Ishikawa (cell line): Measurements from ENCODE around the gene MYOF.

Experiments used
- EP300 ChIP-seq: IDR thresholded peaks from 2 replicates; pipeline ENCODE4 v1.6.1; 2012; ENCODE audit warnings: borderline replicate concordance
- MAX ChIP-seq: IDR thresholded peaks from 2 replicates; pipeline ENCODE4 v1.6.1; 2012
- NFIC ChIP-seq: IDR thresholded peaks from 2 replicates; pipeline ENCODE4 v1.6.1; 2012
- RAD21 ChIP-seq: IDR thresholded peaks from 2 replicates; pipeline ENCODE4 v1.6.1; 2012; ENCODE audit warnings: low read depth
- REST ChIP-seq: IDR thresholded peaks from 2 replicates; pipeline ENCODE4 v1.6.1; 2012; ENCODE audit warnings: low read depth, mild to moderate bottlenecking
- TAF1 ChIP-seq: IDR thresholded peaks from 2 replicates; pipeline ENCODE4 v1.6.1; 2012; ENCODE audit warnings: low read depth, mild to moderate bottlenecking
- TCF12 ChIP-seq: IDR thresholded peaks from 2 replicates; pipeline ENCODE4 v1.6.1; 2012; ENCODE audit warnings: low read depth

GRCh38 chr10:93413252-93413689 lies 68.9 kb downstream of the MYOF start:
- no peak for TF ChIP-seq REST
- TF ChIP-seq EP300 = no peak
- no peak for TF ChIP-seq MAX
- no peak for TF ChIP-seq TAF1
- no peak for TF ChIP-seq NFIC
- no peak for TF ChIP-seq TCF12
- TF ChIP-seq RAD21 = no peak
